Stomach (tissue), 9 donors: Measurements from ENCODE around the gene GIMAP2. TPM values are rescaled to one million over a fixed set of nuclear protein-coding genes. Genes with fewer than 3 reads are reported as not detected.

Source experiments
- DNase-seq, 2 donors: peaks; one replicate each; pipeline versions ENCODE4 v3.0.0 to v3.0.0-alpha.2; 2013 to 2019
- H3K27ac ChIP-seq, 5 donors: fragments of 200-600 bp in 4 of 5; sonication (generic) in 4 of 5; one replicate each; pipeline ENCODE4 v1.5.1; 2013 to 2019; ENCODE audit warnings: mild to moderate bottlenecking in 1 of 5, moderate library complexity in 1 of 5
- H3K27me3 ChIP-seq, 3 donors: fragments of 200-600 bp; sonication (generic); one replicate each; pipeline ENCODE4 v1.5.1; 2017 to 2019; ENCODE audit warnings: mixed run types in 1 of 3
- H3K36me3 ChIP-seq, 4 donors: fragments of 200-600 bp; sonication (generic); 1 replicate in 3 of 4; 2 replicates in 1 of 4; pipeline ENCODE4 v1.5.1; 2016 to 2019
- H3K4me1 ChIP-seq, 4 donors: fragments of 200-600 bp; sonication (generic); one replicate each; pipeline ENCODE4 v1.5.1; 2016 to 2019
- H3K4me3 ChIP-seq, 4 donors: fragments of 200-600 bp; sonication (generic) in 3 of 4; one replicate each; pipeline ENCODE4 v1.5.1; 2016 to 2019; ENCODE audit warnings: mild to moderate bottlenecking in 1 of 4
- H3K9me3 ChIP-seq, 4 donors: fragments of 200-600 bp; sonication (generic); one replicate each; pipeline ENCODE4 v1.5.1; 2016 to 2019
- EP300 ChIP-seq: sonication (generic); formaldehyde crosslinking; IDR thresholded peaks from one replicate; pipeline ENCODE4 v1.6.1; 2017; ENCODE audit warnings: antibody characterized with exemption
- POLR2A ChIP-seq, 4 donors: fragments of 450-650 bp; IDR thresholded peaks; one replicate each; pipeline ENCODE4 v1.6.1; 2016; ENCODE audit warnings: antibody characterized with exemption in 4 of 4, control low read depth in 2 of 4, mild to moderate bottlenecking in 1 of 4, moderate library complexity in 1 of 4
- POLR2AphosphoS5 ChIP-seq, 3 donors: sonication (generic); formaldehyde crosslinking; IDR thresholded peaks; one replicate each; pipeline ENCODE4 v1.6.1; 2016; ENCODE audit warnings: antibody characterized with exemption in 3 of 3
- WGBS, 5 donors: extraction: QIAGEN DNeasy Blood & Tissue Kit in 3 of 5; methylation state at CpG; one replicate each; pipeline versions ENCODE4 v1.1.5 to v1.1.7; 2013 to 2018; 5-methylcytosine and 5-hydroxymethylcytosine counted together
- intact Hi-C: fragments of 100-400 bp; cut with DNase I; formaldehyde crosslinking; loops from one replicate; pipeline ENCODE4 v1.15.1; 2023; ENCODE audit warnings: low total_unique reads
- polyA plus RNA-seq, 3 donors: library from polyadenylated mRNA; stranded (reverse); fragments of 200-250 nt; gene quantifications; one replicate each; pipeline ENCODE4 v1.2.3, GENCODE V29; 2013
- total RNA-seq, 5 donors: library from RNA; depleted of rRNA; stranded (reverse); fragments of >200 nt; gene quantifications; one replicate each; pipeline versions ENCODE4 v1.1.0 to v1.2.3, GENCODE V29; 2014 to 2016
- TF ChIP-seq, protein P1 (sequence below), 7 experiments: fragments of 450-650 bp in 4 of 7; fragments of 200-600 bp in 3 of 7; sonication (generic) in 3 of 7; IDR thresholded peaks; one replicate each; pipeline ENCODE4 v1.5.1; 2016 to 2019; ENCODE audit warnings: antibody characterized with exemption in 7 of 7, control low read depth in 2 of 7, mild to moderate bottlenecking in 1 of 7
- donor health status: healthy with polysubstance abuse.
- donor health status: Bipolar disorder and iron deficiency.
- donor health status: healthy.

GIMAP2 gene
- total and polyA plus RNA-seq, 8 donors = 0.58 to 8.3 (median 4.4) TPM; not detected in 1

DNA sequence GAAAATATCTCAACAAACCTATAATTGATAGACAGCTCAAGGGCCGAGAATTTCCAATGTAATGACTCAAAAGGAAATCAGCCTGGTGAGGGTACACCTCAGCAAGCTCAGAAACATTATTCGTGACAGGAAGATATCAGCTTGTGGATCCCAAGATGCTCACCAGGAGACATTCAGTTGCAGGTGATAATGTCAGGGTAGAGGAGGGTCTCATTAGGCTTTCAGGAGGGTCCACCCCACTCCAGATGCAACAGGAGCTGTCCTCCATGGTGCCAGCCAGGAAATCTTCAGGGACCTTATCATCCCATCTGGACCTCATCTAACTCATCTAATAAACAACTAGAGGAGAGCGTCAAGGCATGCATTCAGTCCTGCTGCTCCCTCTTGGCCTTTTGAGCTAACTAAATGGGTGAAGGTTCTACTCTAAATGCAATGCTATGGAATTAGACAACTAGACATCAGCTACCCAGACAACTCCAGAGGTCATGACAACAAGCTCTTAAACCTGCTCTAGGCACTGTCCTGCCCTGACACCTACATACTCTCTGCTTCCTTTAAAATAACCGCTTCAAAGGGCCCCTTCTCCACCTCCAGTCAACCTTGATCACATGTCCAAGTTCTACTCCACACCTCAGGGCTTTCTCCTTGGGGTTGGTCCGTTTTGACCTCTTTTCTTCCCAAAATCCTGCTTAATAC is 47.4 kb downstream of the GIMAP2 start:
- WGBS, 5 donors = 60 to 72% (median 61%) methylated on average over 5 of the region's 5 CpGs
- no peak for DNase-seq
- Histone ChIP-seq H3K27me3 (peaks cover 0 to 2% (median 0%) of the 10 kb centered on the region in 3 donors), H3K4me3 (no peak overlapping the region), H3K27ac (no peak overlapping the region), H3K9me3 (peaks cover 0 to 12% (median 7%) of the 10 kb centered on the region in 4 donors), H3K4me1 (peaks cover 0 to 8% (median 0%) of the 10 kb centered on the region in 4 donors), H3K36me3 (no peaks in the 10 kb centered on the region)
- intact Hi-C loops = no loop called here
- TF ChIP-seq, protein P1, sequence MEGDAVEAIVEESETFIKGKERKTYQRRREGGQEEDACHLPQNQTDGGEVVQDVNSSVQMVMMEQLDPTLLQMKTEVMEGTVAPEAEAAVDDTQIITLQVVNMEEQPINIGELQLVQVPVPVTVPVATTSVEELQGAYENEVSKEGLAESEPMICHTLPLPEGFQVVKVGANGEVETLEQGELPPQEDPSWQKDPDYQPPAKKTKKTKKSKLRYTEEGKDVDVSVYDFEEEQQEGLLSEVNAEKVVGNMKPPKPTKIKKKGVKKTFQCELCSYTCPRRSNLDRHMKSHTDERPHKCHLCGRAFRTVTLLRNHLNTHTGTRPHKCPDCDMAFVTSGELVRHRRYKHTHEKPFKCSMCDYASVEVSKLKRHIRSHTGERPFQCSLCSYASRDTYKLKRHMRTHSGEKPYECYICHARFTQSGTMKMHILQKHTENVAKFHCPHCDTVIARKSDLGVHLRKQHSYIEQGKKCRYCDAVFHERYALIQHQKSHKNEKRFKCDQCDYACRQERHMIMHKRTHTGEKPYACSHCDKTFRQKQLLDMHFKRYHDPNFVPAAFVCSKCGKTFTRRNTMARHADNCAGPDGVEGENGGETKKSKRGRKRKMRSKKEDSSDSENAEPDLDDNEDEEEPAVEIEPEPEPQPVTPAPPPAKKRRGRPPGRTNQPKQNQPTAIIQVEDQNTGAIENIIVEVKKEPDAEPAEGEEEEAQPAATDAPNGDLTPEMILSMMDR (IDR thresholded peaks at IDR 0.05) = no peak
- TF ChIP-seq EP300 = no peak
- no peak for TF ChIP-seq POLR2A (IDR thresholded peaks at IDR 0.05)
- TF ChIP-seq POLR2AphosphoS5 (IDR thresholded peaks at IDR 0.05) = no peak

DNA sequence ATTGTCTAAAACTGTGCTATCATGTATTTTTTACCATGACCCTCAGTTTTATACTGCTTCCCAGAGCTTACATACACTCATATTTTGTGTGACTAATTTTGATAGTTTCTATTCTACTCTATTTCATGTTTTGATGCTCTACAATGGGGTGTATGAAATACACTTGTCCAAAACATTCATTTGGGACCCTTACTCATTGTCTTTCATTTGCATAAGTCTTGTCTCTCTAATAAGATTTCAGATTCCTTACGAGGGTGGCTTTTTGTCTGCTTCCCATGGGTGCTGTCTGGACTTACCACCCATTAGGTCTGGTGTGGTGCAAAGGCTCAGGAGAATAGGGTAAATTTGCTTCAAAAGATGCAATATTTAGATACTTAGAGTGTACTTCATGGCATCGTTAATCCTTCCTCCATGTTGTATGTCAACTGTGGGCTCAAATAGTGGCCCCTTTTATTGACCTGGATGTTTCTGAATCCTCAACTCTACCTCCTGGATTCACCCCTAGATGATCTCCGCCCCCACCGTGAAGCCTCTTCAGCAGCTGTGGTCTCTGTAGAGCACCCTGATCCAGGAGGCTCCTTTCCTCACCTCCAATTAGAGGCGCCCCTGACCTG is 48.1 kb downstream of the GIMAP2 start:
- WGBS, 5 donors = 84 to 87% (median 85%) methylated on average over 5 of the region's 5 CpGs

DNA sequence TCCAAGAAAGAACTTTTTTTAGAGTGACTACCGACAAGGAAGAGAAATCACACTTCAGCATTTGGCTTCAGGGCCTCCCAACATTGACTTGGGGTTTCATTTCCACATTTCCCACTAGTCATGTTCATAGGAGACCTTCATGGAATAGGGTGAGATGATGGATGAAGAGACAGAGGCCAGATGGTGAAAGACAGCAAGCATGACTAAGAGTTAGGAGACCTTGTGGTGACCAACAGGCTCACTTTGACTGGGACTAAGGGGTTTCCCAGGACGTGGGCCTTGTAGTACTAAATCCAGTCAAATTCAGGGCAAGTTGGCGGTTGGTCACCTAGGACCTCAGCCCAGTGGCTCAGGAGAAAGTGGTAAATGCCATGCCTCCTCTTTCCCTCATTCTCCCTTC is 48.7 kb downstream of the GIMAP2 start:
- no peak for TF ChIP-seq EP300
- TF ChIP-seq POLR2AphosphoS5 (IDR thresholded peaks at IDR 0.05) = no peak
- no peak for TF ChIP-seq POLR2A (IDR thresholded peaks at IDR 0.05)
- H3K4me3 ChIP-seq = no peak overlapping the region
- H3K4me1 ChIP-seq = peaks cover 0 to 8% (median 0%) of the 10 kb centered on the region in 4 donors
- peaks cover 0 to 5% (median 0%) of the 10 kb centered on the region in 3 donors for H3K27me3 ChIP-seq
- 73 to 82% (median 77%) methylated on average over 3 of the region's 3 CpGs for WGBS, 5 donors
- H3K9me3 ChIP-seq = peaks cover 0 to 4% (median 0%) of the 10 kb centered on the region in 4 donors
- H3K27ac ChIP-seq = no peak overlapping the region
- DNase-seq = no peak
- intact Hi-C loops = no loop called here
- H3K36me3 ChIP-seq = no peaks in the 10 kb centered on the region

More for the DNA sequence above, 48.1 kb downstream of the GIMAP2 start:
- Histone ChIP-seq H3K27me3 (peaks cover 0 to 5% (median 0%) of the 10 kb centered on the region in 3 donors), H3K4me3 (no peak overlapping the region), H3K4me1 (peaks cover 0 to 8% (median 0%) of the 10 kb centered on the region in 4 donors), H3K36me3 (no peaks in the 10 kb centered on the region), H3K9me3 (peaks cover 0 to 7% (median 2%) of the 10 kb centered on the region in 4 donors), H3K27ac (no peak overlapping the region)
- no peak for TF ChIP-seq EP300
- TF ChIP-seq, protein P1 (IDR thresholded peaks at IDR 0.05) = no peak
- no peak for TF ChIP-seq POLR2AphosphoS5 (IDR thresholded peaks at IDR 0.05)
- TF ChIP-seq POLR2A (IDR thresholded peaks at IDR 0.05) = no peak
- intact Hi-C loops = no loop called here
- no peak for DNase-seq

DNA sequence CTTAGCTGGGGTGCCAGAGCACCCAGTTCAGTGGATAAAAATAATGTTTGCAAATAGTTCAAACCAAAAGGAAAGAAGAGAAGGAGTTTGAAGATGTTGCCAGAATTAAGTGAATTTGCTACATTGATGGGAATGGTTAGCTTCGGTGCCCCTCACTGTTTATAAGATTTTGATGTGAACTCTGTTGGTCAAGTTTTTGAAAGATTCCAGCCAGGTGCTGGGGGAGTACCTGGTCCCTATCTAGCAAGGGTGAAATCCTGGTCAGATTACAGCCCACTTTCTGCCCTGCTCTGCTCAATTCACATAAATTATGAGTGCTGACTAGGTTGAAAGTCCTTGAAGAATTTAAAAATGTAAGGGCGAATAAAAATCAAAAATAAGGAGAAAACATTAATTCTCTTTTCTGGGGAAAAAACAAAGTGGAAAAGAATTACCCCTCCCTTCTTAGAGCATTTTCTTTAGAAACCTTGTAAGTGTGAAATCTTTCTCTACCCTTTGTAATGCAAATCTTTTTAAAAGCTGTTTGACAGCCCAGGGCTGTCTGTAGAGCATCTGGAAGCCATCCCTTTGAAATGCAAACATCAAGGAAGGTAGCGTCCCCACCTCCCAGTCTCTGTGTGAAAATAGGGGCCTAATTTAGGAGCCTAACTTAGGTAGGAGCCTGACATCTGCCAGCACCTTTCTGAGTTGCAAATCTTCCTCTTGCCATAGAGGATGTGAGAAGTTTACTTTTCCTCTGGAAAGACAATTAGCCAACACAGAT is 50.3 kb downstream of the GIMAP2 start:
- Histone ChIP-seq H3K36me3 (no peaks in the 10 kb centered on the region), H3K27me3 (peaks cover 0 to 5% (median 0%) of the 10 kb centered on the region in 3 donors), H3K4me1 (peaks cover 0 to 8% (median 0%) of the 10 kb centered on the region in 4 donors), H3K9me3 (no peaks in the 10 kb centered on the region), H3K27ac (peak overlapping the region in 3 of 5 donors; percentile 19 to 80 (median 74)), H3K4me3 (no peak overlapping the region)
- TF ChIP-seq EP300 = no peak
- no peak for TF ChIP-seq POLR2A (IDR thresholded peaks at IDR 0.05)
- 35 to 67% (median 51%) methylated on average over 3 of the region's 3 CpGs for WGBS, 5 donors
- intact Hi-C loops = no loop called here
- no peak for DNase-seq

DNA sequence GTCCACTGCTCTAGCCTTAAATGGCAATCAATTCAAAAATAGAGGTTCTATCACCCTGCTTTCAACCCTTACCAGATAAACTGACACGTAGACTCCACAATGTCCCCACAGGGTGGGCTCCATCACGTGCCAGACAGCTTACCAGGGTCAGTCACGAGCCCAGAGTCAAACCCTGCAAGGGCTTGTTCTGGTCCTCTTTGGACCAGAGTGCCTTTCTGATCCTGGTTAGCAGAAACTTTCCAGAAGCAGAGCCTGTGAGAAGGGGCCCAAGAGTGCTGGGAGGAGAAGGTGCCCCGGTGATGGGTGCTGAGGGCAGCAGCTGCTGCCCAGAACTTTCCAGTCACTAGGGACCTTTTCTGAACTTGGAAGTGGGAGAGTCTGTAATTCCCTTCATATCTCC is 51.4 kb downstream of the GIMAP2 start:
- intact Hi-C loops = no loop called here
- peaks cover 0 to 8% (median 4%) of the 10 kb centered on the region in 4 donors for H3K4me1 ChIP-seq
- H3K4me3 ChIP-seq = peak overlapping the region; percentile 35 to 52 (median 47)
- DNase-seq = no peak
- H3K27ac ChIP-seq = peak overlapping the region; percentile 50 to 80 (median 74)
- 47 to 51% (median 50%) methylated on average over 4 of the region's 4 CpGs for WGBS, 5 donors
- H3K27me3 ChIP-seq = peaks cover 0 to 5% (median 0%) of the 10 kb centered on the region in 3 donors
- H3K9me3 ChIP-seq = no peaks in the 10 kb centered on the region
- peaks cover 0 to 6% (median 2%) of the 10 kb centered on the region in 4 donors for H3K36me3 ChIP-seq
- TF ChIP-seq POLR2AphosphoS5 (IDR thresholded peaks at IDR 0.05) (no peak), POLR2A (IDR thresholded peaks at IDR 0.05) (no peak), EP300 (no peak)
- TF ChIP-seq, protein P1 (IDR thresholded peaks at IDR 0.05) = no peak
